Natural killer cell treated with Interleukin-12 subunit alpha and Interleukin-12 subunit beta and Interleukin-15 and Interleukin-18, amount 100 ng/mL, for 72 hours (primary cell): Measurements from ENCODE around the gene BDKRB2. TPM values are rescaled to one million over a fixed set of nuclear protein-coding genes. Genes with fewer than 3 reads are reported as not detected.
A peak's percentile ranks its signal among the peaks of the same experiment; 100 is the strongest.

ENCODE experiments used
- ATAC-seq, 2 donors: fragments of 150-1000 bp; cut with Tn5 transposase in 1 of 2; sonication (Bioruptor Pico), chemical (Tn5 transposase) in 1 of 2; 2 replicates each; pipeline ENCODE4 v1.10.0; 2021
- DNase-seq: peaks from one replicate; pipeline ENCODE4 v3.0.0; 2022; ENCODE audit warnings: low spot score
- H3K27ac Mint-ChIP-seq, 2 donors: 1 replicate in 1 of 2; 2 replicates in 1 of 2; pipeline ENCODE4 v1.8.0; 2022; ENCODE audit warnings: mixed read lengths in 2 of 2, mild to moderate bottlenecking in 1 of 2, moderate library complexity in 1 of 2
- H3K27me3 Mint-ChIP-seq, 2 donors: 1 replicate in 1 of 2; 2 replicates in 1 of 2; pipeline ENCODE4 v1.8.0; 2022; ENCODE audit warnings: mixed read lengths in 2 of 2
- H3K36me3 Mint-ChIP-seq: one replicate; pipeline ENCODE4 v1.8.0; 2022; ENCODE audit warnings: mixed read lengths
- H3K4me1 Mint-ChIP-seq, 2 donors: 1 replicate in 1 of 2; 2 replicates in 1 of 2; pipeline ENCODE4 v1.8.0; 2022; ENCODE audit warnings: low read depth in 2 of 2, mixed read lengths in 2 of 2, mild to moderate bottlenecking in 1 of 2
- H3K4me3 Mint-ChIP-seq: one replicate; pipeline ENCODE4 v1.8.0; 2022; ENCODE audit warnings: mixed read lengths
- H3K9me3 Mint-ChIP-seq: 2 replicates; pipeline ENCODE4 v1.8.0; 2022; ENCODE audit warnings: mixed read lengths
- total RNA-seq, 2 donors: library from RNA; stranded (reverse); gene quantifications; one replicate each; pipeline ENCODE4 v1.2.3, GENCODE V29; 2022

The BDKRB2 gene
- not detected for total RNA-seq

DNA sequence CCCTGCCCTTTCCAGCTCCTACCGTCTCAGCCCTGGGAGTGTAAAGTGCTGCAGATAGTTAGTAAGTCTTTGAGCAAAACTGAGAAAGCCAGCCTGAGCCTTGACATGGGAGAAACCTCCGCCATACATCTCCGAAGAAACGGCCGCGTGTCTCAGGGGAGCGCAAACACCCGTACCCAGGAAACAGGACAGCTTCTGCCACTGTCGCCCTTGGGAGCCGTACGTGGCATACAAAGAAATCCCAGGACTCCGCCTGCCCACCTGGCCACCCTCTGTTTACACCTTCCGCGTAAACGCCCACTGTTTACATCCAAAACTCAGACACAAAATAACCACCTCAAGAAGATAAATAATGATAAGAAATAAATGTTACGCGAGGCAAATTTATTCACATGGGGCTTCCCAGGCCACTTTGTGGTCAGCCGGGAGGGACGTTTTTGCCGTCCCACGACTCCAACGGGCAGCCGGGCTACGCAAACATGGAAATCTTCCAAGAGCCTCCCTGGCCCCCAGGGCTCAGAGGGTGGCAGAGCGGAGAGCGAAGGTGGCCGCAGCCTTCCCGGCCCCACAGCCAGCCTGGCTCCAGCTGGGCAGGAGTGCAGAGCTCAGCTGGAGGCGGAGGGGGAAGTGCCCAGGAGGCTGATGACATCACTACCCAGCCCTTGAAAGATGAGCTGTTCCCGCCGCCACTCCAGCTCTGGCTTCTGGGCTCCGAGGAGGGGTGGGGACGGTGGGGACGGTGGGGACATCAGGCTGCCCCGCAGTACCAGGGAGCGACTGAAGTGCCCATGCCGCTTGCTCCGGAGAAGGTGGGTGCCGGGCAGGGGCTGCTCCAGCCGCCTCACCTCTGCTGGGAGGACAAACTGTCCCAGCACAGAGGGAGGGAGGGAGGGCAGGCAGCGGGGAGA, at the start of gene BDKRB2:
TSS of gene BDKRB2 (plus strand) at position 689 of the 908 bp plus-strand sequence. CDS start 32,269 bp downstream, outside the sequence.
- no peak within 1 kb of the TSS for H3K4me3 Mint-ChIP-seq
- no peak within 1 kb of the TSS for H3K27ac Mint-ChIP-seq
- no peaks in the 10 kb centered on the region for H3K4me1 Mint-ChIP-seq
- no peaks in the 10 kb centered on the region for H3K36me3 Mint-ChIP-seq
- no peak for DNase-seq
- peak in 1 of 2 donors; percentile 34 for ATAC-seq
- H3K9me3 Mint-ChIP-seq = no peaks in the 10 kb centered on the region
- H3K27me3 Mint-ChIP-seq = peaks cover 25 to 36% of the 10 kb centered on the region in 2 donors

GRCh38 chr14:96154900-96155299, 49.7 kb upstream of the BDKRB2 start:
- no peaks in the 10 kb centered on the region for H3K36me3 Mint-ChIP-seq
- ATAC-seq = no peak
- H3K4me3 Mint-ChIP-seq = no peak overlapping the region
- peaks cover 7 to 20% of the 10 kb centered on the region in 2 donors for H3K27me3 Mint-ChIP-seq
- no peak overlapping the region for H3K27ac Mint-ChIP-seq
- DNase-seq = no peak
- H3K9me3 Mint-ChIP-seq = no peaks in the 10 kb centered on the region
- no peaks in the 10 kb centered on the region for H3K4me1 Mint-ChIP-seq

DNA sequence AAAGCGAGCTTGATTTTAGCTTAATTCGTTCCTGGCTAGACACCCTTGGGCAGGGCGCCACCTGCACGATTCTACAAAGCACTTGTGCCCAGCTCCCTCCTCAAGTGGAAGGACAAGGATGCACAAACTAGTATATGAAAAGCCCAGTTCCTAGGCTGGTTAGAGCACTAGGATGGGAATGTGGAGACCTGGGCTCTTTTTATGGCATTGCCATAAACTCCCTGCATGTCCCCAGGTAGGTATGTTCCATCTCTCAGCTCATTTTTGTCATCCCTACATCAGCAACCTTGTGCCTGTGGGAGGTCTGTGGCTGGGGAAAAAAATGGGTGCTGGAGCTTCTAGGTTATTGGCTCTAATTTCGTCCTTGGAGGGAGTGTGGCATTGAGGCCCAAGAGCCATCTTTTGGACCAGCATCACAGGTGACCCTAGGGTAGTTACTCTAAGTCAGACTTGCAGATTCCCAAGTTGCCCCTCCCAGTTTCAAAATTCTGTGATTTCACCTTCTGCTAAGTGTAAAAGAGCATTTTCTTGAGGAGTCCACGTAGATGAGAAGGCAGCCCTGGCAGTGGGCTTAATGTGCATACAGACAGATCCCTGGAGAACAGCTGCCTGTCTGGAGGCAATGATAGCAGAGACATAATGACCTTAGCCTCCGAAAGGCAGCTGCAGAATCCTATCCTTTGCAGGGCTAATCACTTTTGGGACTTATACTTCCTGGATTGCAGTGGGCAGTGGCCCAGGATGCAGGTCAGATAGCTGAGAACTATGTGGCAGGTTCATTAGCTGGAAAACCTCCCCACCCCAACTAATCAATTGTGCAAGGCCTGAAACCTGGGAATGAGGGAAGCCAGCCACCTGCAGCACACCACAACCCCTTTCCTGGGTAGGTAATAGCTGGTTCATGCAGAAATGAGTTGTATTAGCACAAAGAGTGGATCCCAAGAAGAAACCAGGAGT, 47.6 kb upstream of the BDKRB2 start:
- DNase-seq (no peak), ATAC-seq (no peak)
- H3K9me3 Mint-ChIP-seq = no peaks in the 10 kb centered on the region
- H3K27me3 Mint-ChIP-seq = peaks cover 4 to 10% of the 10 kb centered on the region in 2 donors
- no peak overlapping the region for H3K4me3 Mint-ChIP-seq
- no peaks in the 10 kb centered on the region for H3K4me1 Mint-ChIP-seq
- H3K36me3 Mint-ChIP-seq = no peaks in the 10 kb centered on the region
- H3K27ac Mint-ChIP-seq = no peak overlapping the region

DNA sequence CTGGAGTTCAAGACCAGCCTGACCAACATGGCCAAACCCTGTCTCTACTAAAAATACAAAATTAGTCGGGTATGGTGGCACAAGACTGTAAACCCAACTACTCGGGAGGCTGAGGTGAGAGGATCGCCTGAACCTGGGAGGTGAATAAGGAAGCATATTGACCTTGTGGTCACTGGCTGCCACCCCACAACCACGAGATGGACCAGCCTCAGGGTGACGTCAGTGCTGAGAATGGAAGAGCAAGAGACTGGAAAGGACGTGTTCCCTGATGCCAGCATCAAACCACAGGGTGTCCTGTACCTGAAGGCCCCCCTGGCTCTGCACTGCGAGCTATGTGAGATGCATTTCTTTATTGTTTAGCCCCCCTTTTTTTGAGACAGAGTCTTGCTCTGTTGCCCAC, 45.9 kb upstream of the BDKRB2 start:
- no peak overlapping the region for H3K27ac Mint-ChIP-seq
- no peak for ATAC-seq
- no peaks in the 10 kb centered on the region for H3K9me3 Mint-ChIP-seq
- H3K27me3 Mint-ChIP-seq = peaks cover 4 to 24% of the 10 kb centered on the region in 2 donors
- no peaks in the 10 kb centered on the region for H3K4me1 Mint-ChIP-seq
- no peak overlapping the region for H3K4me3 Mint-ChIP-seq
- no peak for DNase-seq
- H3K36me3 Mint-ChIP-seq = no peaks in the 10 kb centered on the region

DNA sequence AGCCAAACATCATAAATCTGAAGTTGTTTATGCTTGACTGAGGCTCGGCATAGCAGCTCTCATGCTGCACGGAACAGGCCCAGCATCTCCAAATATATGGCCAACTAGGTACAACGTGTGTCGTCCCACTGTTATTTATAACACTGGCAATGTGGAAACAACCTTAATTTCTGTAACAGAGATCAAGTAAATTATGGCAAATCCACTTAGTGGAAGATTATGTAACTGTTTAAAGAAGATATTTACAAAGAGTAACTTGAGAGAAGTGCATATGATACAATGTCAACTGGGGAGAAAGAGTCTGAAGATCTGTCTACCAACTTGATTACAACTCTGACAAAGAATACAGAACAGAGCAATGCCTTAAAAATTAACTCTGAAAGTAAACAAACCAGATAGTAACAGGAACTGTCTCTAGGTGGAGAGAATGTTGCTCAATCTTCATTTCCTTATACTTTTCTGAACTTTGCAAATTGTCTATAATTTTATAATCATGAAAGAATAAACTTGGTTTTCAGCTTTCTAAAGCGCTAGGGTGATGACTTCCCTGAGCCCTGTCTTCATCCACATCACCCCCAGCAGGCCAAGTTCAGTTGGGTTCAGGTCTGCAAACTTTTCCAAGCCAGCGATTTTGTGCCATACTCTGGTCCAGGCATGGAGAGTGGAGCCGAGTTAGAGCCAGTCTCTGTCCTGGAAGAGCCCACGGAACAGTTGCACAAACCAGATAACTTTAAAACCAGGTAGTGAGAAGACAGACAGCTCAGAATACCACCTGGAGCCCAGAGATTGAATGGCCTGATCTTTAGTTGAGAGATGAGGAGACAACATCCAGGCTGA, 44.3 kb upstream of the BDKRB2 start:
- Mint-ChIP-seq H3K27me3 (peaks cover 5 to 29% of the 10 kb centered on the region in 2 donors), H3K4me1 (no peaks in the 10 kb centered on the region), H3K4me3 (no peak overlapping the region), H3K9me3 (no peaks in the 10 kb centered on the region), H3K27ac (no peak overlapping the region), H3K36me3 (no peaks in the 10 kb centered on the region)
- no peak for DNase-seq
- no peak for ATAC-seq

GRCh38 chr14:96160913-96161310, 43.7 kb upstream of the BDKRB2 start:
- Mint-ChIP-seq H3K9me3 (no peaks in the 10 kb centered on the region), H3K4me1 (no peaks in the 10 kb centered on the region), H3K4me3 (no peak overlapping the region), H3K27me3 (peaks cover 5 to 26% of the 10 kb centered on the region in 2 donors), H3K27ac (no peak overlapping the region), H3K36me3 (no peaks in the 10 kb centered on the region)
- ATAC-seq (peak; percentile 3 to 14), DNase-seq (no peak)

GRCh38 chr14:96161636-96162035, 43.0 kb upstream of the BDKRB2 start:
- Mint-ChIP-seq H3K9me3 (no peaks in the 10 kb centered on the region), H3K4me3 (no peak overlapping the region), H3K4me1 (no peaks in the 10 kb centered on the region), H3K36me3 (no peaks in the 10 kb centered on the region), H3K27me3 (peaks cover 5 to 28% of the 10 kb centered on the region in 2 donors), H3K27ac (no peak overlapping the region)
- no peak for ATAC-seq
- DNase-seq = no peak

- Mint-ChIP-seq H3K27me3 (peaks cover 5 to 28% of the 10 kb centered on the region in 2 donors), H3K4me3 (no peak overlapping the region), H3K4me1 (no peaks in the 10 kb centered on the region), H3K27ac (no peak overlapping the region), H3K36me3 (no peaks in the 10 kb centered on the region), H3K9me3 (no peaks in the 10 kb centered on the region)
- ATAC-seq (no peak), DNase-seq (no peak)
Observed at GRCh38 chr14:96162265-96162664, 42.4 kb upstream of the BDKRB2 start.

DNA sequence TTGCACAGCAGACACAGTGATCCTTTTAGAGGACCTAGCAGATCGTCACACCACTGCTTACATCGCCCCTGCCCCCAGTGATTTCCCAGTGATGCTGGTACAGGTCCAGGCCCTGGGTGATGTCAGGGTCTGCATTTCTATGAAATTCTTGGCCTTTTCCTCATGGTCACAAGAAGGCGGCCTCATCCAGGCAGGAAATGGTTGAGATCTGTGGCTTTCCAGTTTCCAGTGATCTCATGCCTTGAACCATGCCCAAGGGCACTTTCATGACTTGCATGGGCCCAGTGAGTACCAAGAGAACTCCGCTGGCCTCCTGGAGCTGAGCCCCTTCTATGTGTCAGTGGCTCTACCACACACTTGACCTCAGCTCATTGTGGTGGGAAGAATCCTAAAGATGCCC, 41.9 kb upstream of the BDKRB2 start:
- Mint-ChIP-seq H3K9me3 (no peaks in the 10 kb centered on the region), H3K4me1 (no peaks in the 10 kb centered on the region), H3K4me3 (no peak overlapping the region), H3K27ac (no peak overlapping the region), H3K36me3 (no peaks in the 10 kb centered on the region), H3K27me3 (peaks cover 5 to 28% of the 10 kb centered on the region in 2 donors)
- ATAC-seq = no peak
- no peak for DNase-seq

GRCh38 chr14:96164861-96165490, 39.7 kb upstream of the BDKRB2 start:
- Mint-ChIP-seq H3K4me1 (no peaks in the 10 kb centered on the region), H3K36me3 (no peaks in the 10 kb centered on the region), H3K9me3 (no peaks in the 10 kb centered on the region), H3K27me3 (peaks cover 8 to 36% of the 10 kb centered on the region in 2 donors), H3K4me3 (no peak overlapping the region), H3K27ac (no peak overlapping the region)
- DNase-seq (no peak), ATAC-seq (no peak)

- DNase-seq = no peak
- ATAC-seq = no peak
- Mint-ChIP-seq H3K27ac (no peak overlapping the region), H3K9me3 (no peaks in the 10 kb centered on the region), H3K27me3 (peaks cover 8 to 37% of the 10 kb centered on the region in 2 donors), H3K4me1 (no peaks in the 10 kb centered on the region), H3K4me3 (no peak overlapping the region), H3K36me3 (no peaks in the 10 kb centered on the region)
Observed at GRCh38 chr14:96165493-96166436, 38.9 kb upstream of the BDKRB2 start.
